ENCODE measurements around the gene WDR37. TPM values are rescaled to one million over a fixed set of nuclear protein-coding genes. Genes with fewer than 3 reads are reported as not detected.

The WDR37 gene
- total RNA-seq, 2 donors from 2014 or later = 18.6 to 18.7 TPM

DNA sequence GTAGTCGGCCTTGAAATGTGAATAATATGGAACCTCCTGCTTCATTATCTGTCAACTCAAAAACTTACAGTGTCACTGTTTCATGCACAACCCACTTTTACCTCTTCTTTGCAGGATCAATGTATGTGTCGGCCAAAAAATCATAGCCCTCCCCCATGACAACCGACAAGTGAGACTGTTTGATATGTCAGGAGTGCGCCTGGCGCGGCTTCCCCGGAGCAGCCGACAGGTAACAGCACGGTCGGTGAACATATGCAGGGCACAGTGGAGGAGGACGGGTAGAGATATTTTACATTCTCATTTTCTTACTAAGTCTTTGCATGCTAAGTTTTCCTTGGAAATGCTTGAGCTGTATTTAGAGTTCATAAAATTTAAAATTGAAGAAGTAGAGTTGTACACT lies 68.6 kb downstream of the WDR37 start:
- H3K36me3 ChIP-seq = peaks cover 18% of the 10 kb centered on the region

DNA sequence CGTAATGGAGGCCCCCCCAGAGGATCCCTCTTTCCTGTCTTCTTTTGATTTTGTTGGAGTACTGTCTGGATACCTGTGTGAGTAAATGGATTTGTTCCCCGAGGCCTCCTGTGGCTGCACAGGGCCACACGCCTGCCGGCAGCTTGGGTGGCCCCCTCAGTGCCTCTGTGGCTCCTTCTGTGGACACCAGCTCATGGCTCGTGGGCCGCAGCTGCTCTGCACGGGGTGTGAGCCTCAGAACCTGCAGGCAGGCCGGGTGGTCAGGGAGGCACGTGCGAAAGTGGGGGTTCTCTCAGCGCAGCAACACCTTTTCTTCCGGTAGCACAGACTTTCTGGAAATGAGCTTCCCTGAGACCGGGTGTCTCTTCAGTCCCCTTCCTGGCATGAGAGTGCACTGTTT lies 70.3 kb downstream of the WDR37 start:
- Histone ChIP-seq H3K27ac (no peak overlapping the region), H3K27me3 (no peaks in the 10 kb centered on the region), H3K4me3 (no peak overlapping the region), H3K4me1 (no peaks in the 10 kb centered on the region), H3K36me3 (peaks cover 23% of the 10 kb centered on the region), H3K9ac (ENCODE audit: low read depth in 2 of 2, low read length in 2 of 2) (no peak overlapping the region), H3K9me3 (no peaks in the 10 kb centered on the region)
- DNase-seq = peak; percentile 7
- TF ChIP-seq, protein P1, sequence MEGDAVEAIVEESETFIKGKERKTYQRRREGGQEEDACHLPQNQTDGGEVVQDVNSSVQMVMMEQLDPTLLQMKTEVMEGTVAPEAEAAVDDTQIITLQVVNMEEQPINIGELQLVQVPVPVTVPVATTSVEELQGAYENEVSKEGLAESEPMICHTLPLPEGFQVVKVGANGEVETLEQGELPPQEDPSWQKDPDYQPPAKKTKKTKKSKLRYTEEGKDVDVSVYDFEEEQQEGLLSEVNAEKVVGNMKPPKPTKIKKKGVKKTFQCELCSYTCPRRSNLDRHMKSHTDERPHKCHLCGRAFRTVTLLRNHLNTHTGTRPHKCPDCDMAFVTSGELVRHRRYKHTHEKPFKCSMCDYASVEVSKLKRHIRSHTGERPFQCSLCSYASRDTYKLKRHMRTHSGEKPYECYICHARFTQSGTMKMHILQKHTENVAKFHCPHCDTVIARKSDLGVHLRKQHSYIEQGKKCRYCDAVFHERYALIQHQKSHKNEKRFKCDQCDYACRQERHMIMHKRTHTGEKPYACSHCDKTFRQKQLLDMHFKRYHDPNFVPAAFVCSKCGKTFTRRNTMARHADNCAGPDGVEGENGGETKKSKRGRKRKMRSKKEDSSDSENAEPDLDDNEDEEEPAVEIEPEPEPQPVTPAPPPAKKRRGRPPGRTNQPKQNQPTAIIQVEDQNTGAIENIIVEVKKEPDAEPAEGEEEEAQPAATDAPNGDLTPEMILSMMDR (IDR thresholded peaks at IDR 0.05) = no peak
- intact Hi-C loops (cut with DNase I) = no loop called here

More for the DNA sequence above, 68.6 kb downstream of the WDR37 start:
- TF ChIP-seq, protein P1 (IDR thresholded peaks at IDR 0.05) = no peak
- Histone ChIP-seq H3K9ac (ENCODE audit: low read depth in 2 of 2, low read length in 2 of 2) (no peak overlapping the region), H3K4me3 (no peak overlapping the region), H3K9me3 (no peaks in the 10 kb centered on the region), H3K27me3 (no peaks in the 10 kb centered on the region), H3K27ac (no peak overlapping the region), H3K4me1 (no peaks in the 10 kb centered on the region)
- DNase-seq = peak; percentile 4
- intact Hi-C loops (cut with DNase I) = no loop called here

DNA sequence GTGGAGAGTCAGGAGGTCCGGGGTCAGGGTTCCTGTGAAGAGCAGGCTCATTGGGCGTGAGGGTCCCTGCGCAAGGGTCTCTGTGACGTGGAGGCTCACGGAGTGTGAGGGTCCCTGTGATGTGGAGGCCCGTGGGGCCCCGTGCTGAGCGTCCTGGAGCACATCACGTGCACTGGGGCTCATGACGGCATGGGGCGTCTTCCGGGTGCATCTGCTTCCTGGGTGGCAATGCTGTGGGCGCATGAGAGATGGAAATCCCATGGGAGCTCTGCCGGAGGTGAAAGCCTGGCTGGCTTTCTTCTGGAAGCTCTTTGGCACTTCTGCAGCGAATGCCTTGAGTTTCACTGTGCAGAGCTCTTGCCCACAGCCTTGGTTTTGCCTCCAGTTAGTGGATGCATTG lies 71.4 kb downstream of the WDR37 start:
- Histone ChIP-seq H3K36me3 (peaks cover 23% of the 10 kb centered on the region), H3K9me3 (no peaks in the 10 kb centered on the region), H3K4me1 (no peaks in the 10 kb centered on the region), H3K27me3 (no peaks in the 10 kb centered on the region), H3K4me3 (no peak overlapping the region), H3K27ac (no peak overlapping the region), H3K9ac (ENCODE audit: low read depth in 2 of 2, low read length in 2 of 2) (no peak overlapping the region)
- intact Hi-C loops (cut with DNase I) = no loop called here
- DNase-seq = peak; percentile 5
- TF ChIP-seq, protein P1 (IDR thresholded peaks at IDR 0.05) = no peak

DNA sequence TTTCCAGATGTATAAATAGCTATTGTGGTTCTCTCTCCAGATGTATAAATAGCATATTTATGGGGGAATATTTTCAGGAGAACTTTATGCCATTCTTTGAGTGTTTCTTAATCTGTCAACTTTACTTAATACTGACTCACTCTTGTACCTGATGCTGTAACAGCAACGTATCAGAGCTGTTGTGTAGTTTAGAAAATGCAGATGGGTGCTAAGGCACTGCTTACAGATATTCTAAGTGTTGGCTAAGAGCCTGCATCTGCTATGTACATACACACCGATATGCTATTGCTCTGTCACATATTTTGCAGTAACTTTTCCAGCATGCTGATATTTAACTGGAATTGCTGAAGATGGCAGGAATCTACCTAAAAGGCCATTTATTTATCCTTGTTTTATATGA lies 71.9 kb downstream of the WDR37 start:
- Histone ChIP-seq H3K4me3 (no peak overlapping the region), H3K27ac (no peak overlapping the region), H3K9ac (ENCODE audit: low read depth in 2 of 2, low read length in 2 of 2) (no peak overlapping the region), H3K27me3 (no peaks in the 10 kb centered on the region), H3K36me3 (peaks cover 23% of the 10 kb centered on the region), H3K4me1 (no peaks in the 10 kb centered on the region), H3K9me3 (no peaks in the 10 kb centered on the region)
- intact Hi-C loops (cut with DNase I) = no loop called here
- TF ChIP-seq, protein P1 (IDR thresholded peaks at IDR 0.05) = no peak
- DNase-seq = no peak

DNA sequence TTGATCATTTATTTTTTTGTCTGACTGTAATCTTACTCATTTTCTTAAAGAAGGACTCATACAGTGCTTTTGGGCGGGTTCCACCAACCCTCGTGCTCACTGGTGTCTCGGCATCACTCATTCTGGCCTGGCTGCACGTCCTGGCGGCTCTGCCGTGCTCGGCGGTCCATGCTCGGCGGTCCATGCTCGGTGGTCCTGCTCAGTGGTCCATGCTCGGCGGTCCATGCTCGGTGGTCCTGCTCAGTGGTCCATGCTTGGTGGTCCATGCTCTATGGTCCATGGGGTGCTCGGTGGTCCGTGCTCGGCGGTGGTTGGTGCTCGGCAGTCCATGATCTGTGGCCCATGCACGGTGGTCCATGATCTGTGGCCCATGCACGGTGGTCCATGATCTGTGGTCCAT lies 72.5 kb downstream of the WDR37 start:
- intact Hi-C loops (cut with DNase I) = no loop called here
- peak; percentile 9 for DNase-seq
- H3K9me3 ChIP-seq = no peaks in the 10 kb centered on the region
- no peak overlapping the region for H3K4me3 ChIP-seq
- H3K9ac ChIP-seq (ENCODE audit: low read depth in 2 of 2, low read length in 2 of 2) = no peak overlapping the region
- TF ChIP-seq, protein P1 (IDR thresholded peaks at IDR 0.05) = no peak
- no peaks in the 10 kb centered on the region for H3K4me1 ChIP-seq
- H3K27ac ChIP-seq = no peak overlapping the region
- H3K27me3 ChIP-seq = no peaks in the 10 kb centered on the region
- H3K36me3 ChIP-seq = peaks cover 23% of the 10 kb centered on the region

DNA sequence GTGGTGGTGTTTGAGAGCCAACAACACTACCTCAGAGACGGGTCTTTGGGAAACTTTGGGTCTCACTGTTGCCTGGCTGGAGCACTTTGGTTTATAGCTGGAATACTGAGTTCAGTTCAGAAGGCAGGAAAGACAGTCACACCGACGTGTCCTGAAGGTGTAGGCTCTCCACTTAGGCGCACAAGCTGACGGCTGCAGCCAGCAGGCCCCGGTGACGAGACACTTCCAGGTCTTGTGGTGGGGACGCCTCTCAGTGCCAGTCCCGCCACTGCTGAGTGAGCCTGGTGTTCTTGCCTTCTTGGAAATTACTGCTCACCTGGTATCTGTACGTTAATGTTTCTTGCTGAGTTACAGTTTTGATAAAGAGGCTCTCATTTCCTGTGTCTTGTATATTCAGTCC lies 74.0 kb downstream of the WDR37 start:
- peak; percentile 14 for DNase-seq
- TF ChIP-seq, protein P1 (IDR thresholded peaks at IDR 0.05) = no peak
- Histone ChIP-seq H3K27me3 (no peaks in the 10 kb centered on the region), H3K9ac (ENCODE audit: low read depth in 2 of 2, low read length in 2 of 2) (no peak overlapping the region), H3K9me3 (no peaks in the 10 kb centered on the region), H3K36me3 (peaks cover 18% of the 10 kb centered on the region), H3K27ac (no peak overlapping the region), H3K4me1 (no peaks in the 10 kb centered on the region), H3K4me3 (no peak overlapping the region)
- intact Hi-C loops (cut with DNase I) = no loop called here
